Chondrocyte (in vitro differentiated cells): ENCODE data around the gene DMD. TPM values are rescaled to one million over a fixed set of nuclear protein-coding genes. Genes with fewer than 3 reads are reported as not detected.

ENCODE experiments used
- DNase-seq: peaks from one replicate; pipeline ENCODE4 v3.0.0; 2021; ENCODE audit warnings: mixed read lengths, low spot score
- H3K27ac Mint-ChIP-seq: one replicate; pipeline ENCODE4 v1.8.0; 2021; ENCODE audit warnings: mild to moderate bottlenecking, moderate library complexity, mixed read lengths; ENCODE audit not compliant: unreplicated experiment
- H3K27me3 Mint-ChIP-seq: 2 replicates; pipeline ENCODE4 v1.8.0; 2021; ENCODE audit warnings: low read depth, mixed read lengths
- H3K36me3 Mint-ChIP-seq: 2 replicates; pipeline ENCODE4 v1.8.0; 2021; ENCODE audit warnings: low read depth, mixed read lengths
- H3K4me1 Mint-ChIP-seq: 2 replicates; pipeline ENCODE4 v1.8.0; 2021; ENCODE audit warnings: low read depth, mild to moderate bottlenecking, mixed read lengths
- H3K4me3 Mint-ChIP-seq: one replicate; pipeline ENCODE4 v1.8.0; 2021; ENCODE audit warnings: mild to moderate bottlenecking, moderate library complexity, mixed read lengths; ENCODE audit not compliant: unreplicated experiment
- H3K9me3 Mint-ChIP-seq: 2 replicates; pipeline ENCODE4 v1.8.0; 2021; ENCODE audit warnings: low read depth, mixed read lengths
- total RNA-seq: library from RNA; stranded (reverse); gene quantifications from 3 replicates; pipeline ENCODE4 v1.2.1, GENCODE V29; 2021
- TF ChIP-seq, protein P1 (sequence below): fragments of 200-600 bp; sonication (generic); IDR thresholded peaks from 2 replicates; pipeline ENCODE4 v1.5.0; 2021; ENCODE audit warnings: antibody characterized with exemption, mild to moderate bottlenecking, moderate library complexity

Gene DMD
- total RNA-seq, 1 donor from 2014 or later = 201 TPM

DNA sequence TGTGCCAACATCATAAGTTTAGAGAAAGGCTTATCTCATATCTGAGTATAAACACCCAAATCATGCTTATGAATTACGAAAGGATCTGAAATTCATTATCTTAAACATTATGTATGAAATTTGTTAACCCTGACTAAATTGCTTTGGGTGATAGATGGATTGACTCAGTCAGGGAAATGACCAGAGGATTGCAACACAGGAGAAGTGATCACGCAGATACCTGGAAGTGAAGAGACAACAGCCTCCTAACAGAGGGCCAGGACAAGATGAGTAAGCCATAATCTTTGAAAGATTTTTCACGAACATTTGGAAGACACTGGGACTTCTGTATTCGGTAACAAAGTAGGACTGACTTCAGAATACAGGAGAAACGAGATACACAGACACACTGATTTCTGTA is 363.4 kb downstream of the DMD start:
- TF ChIP-seq, protein P1, sequence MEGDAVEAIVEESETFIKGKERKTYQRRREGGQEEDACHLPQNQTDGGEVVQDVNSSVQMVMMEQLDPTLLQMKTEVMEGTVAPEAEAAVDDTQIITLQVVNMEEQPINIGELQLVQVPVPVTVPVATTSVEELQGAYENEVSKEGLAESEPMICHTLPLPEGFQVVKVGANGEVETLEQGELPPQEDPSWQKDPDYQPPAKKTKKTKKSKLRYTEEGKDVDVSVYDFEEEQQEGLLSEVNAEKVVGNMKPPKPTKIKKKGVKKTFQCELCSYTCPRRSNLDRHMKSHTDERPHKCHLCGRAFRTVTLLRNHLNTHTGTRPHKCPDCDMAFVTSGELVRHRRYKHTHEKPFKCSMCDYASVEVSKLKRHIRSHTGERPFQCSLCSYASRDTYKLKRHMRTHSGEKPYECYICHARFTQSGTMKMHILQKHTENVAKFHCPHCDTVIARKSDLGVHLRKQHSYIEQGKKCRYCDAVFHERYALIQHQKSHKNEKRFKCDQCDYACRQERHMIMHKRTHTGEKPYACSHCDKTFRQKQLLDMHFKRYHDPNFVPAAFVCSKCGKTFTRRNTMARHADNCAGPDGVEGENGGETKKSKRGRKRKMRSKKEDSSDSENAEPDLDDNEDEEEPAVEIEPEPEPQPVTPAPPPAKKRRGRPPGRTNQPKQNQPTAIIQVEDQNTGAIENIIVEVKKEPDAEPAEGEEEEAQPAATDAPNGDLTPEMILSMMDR = no peak
- no peak overlapping the region for H3K4me3 Mint-ChIP-seq
- no peak overlapping the region for H3K27ac Mint-ChIP-seq
- H3K4me1 Mint-ChIP-seq = no peaks in the 10 kb centered on the region
- no peak for DNase-seq
- no peaks in the 10 kb centered on the region for H3K27me3 Mint-ChIP-seq
- H3K9me3 Mint-ChIP-seq = no peaks in the 10 kb centered on the region
- peaks cover 3% of the 10 kb centered on the region for H3K36me3 Mint-ChIP-seq

DNA sequence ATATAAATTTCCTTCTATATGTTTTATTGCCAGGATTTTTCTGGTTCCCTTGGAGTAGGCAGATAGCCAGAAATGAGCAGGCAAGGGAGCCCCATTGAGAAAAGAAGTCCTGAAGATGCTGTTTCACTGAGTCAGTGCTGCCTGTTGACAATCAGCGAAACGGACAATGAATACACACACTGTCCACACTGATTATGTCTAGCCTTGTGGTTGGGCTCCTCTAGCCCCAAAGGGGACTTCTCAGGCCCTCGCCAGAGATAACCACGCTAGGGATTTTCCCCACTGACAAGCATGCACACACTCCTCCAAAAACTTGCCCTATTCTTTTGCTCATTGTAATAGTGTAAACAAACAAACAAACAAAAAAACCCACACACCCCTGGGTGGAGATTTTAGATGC is 369.3 kb downstream of the DMD start:
- H3K9me3 Mint-ChIP-seq = peaks cover 3% of the 10 kb centered on the region
- H3K27ac Mint-ChIP-seq = no peak overlapping the region
- no peaks in the 10 kb centered on the region for H3K27me3 Mint-ChIP-seq
- no peaks in the 10 kb centered on the region for H3K4me1 Mint-ChIP-seq
- H3K36me3 Mint-ChIP-seq = peaks cover 5% of the 10 kb centered on the region
- H3K4me3 Mint-ChIP-seq = no peak overlapping the region
- TF ChIP-seq, protein P1 = no peak
- DNase-seq = no peak

DNA sequence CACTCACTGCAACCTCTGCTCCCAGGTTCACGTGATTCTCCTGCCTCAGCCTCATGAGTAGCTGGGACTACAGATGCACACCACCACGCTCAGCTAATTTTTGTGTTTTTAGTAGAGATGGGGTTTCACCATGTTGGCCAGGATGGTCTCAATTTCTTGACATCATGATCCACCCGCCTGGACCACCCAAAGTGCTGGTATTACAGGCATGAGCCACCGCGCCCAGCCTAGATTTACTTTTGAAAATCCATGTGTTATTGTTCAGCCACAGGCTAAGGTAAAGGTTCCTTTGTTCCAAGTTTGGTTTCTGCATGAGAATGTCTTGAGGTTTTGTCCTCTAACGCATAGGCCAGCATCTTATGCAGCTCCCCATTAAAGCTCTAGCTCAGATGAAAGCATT is 371.6 kb downstream of the DMD start:
- H3K36me3 Mint-ChIP-seq = peaks cover 5% of the 10 kb centered on the region
- H3K4me1 Mint-ChIP-seq = no peaks in the 10 kb centered on the region
- no peak overlapping the region for H3K27ac Mint-ChIP-seq
- no peak for DNase-seq
- TF ChIP-seq, protein P1 = no peak
- H3K4me3 Mint-ChIP-seq = no peak overlapping the region
- H3K27me3 Mint-ChIP-seq = no peaks in the 10 kb centered on the region
- H3K9me3 Mint-ChIP-seq = peaks cover 3% of the 10 kb centered on the region

DNA sequence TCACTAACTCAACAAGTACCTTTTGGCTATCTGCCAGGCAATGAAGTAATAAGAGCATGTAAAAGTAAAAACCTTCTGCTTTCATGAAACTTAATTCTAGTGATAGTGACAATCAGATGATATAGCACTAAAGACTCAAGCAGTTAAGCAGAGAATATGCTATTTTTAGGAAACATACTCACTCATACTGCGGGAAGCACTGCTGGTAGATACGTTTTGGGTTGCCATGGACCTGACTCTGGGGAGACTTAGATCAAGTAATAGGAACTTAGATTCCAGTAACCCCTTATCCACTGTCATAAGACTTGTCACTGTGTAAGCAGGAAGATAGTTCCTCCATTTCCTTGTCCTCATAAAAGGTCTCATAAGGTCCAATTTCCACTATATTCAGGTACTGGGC is 386.3 kb downstream of the DMD start:
- DNase-seq = no peak
- H3K4me1 Mint-ChIP-seq = no peaks in the 10 kb centered on the region
- H3K9me3 Mint-ChIP-seq = no peaks in the 10 kb centered on the region
- H3K4me3 Mint-ChIP-seq = no peak overlapping the region
- TF ChIP-seq, protein P1 = no peak
- H3K36me3 Mint-ChIP-seq = no peaks in the 10 kb centered on the region
- H3K27me3 Mint-ChIP-seq = no peaks in the 10 kb centered on the region
- no peak overlapping the region for H3K27ac Mint-ChIP-seq

DNA sequence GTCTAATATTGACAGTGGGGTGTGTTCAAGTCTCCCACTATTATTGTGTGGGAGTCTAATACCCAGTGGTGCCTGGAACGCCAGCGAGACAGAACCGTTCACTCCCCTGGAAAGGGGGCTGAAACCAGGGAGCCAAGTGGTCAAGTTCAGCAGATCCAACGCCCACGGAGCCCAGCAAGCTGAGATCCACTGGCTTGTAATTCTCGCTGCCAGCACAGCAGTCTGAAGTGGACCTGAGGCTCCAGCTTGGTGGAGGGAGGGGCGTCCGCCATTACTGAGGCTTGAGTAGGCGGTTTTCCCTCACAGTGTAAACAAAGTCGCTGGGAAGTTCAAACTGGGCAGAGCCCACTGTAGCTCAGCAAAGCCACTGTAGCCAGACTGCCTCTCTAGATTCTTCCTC is 407.3 kb downstream of the DMD start:
- no peak overlapping the region for H3K27ac Mint-ChIP-seq
- TF ChIP-seq, protein P1 = no peak
- no peaks in the 10 kb centered on the region for H3K27me3 Mint-ChIP-seq
- H3K9me3 Mint-ChIP-seq = peaks cover 18% of the 10 kb centered on the region
- no peak for DNase-seq
- H3K36me3 Mint-ChIP-seq = peaks cover 24% of the 10 kb centered on the region
- no peak overlapping the region for H3K4me3 Mint-ChIP-seq
- peaks cover 5% of the 10 kb centered on the region for H3K4me1 Mint-ChIP-seq
